ENCODE results near the gene P2RX4. TPM values are rescaled to one million over a fixed set of nuclear protein-coding genes. Genes with fewer than 3 reads are reported as not detected.

P2RX4 gene
- total and polyA plus RNA-seq, 12 donors = 13.3 to 114 (median 34.4) TPM

DNA sequence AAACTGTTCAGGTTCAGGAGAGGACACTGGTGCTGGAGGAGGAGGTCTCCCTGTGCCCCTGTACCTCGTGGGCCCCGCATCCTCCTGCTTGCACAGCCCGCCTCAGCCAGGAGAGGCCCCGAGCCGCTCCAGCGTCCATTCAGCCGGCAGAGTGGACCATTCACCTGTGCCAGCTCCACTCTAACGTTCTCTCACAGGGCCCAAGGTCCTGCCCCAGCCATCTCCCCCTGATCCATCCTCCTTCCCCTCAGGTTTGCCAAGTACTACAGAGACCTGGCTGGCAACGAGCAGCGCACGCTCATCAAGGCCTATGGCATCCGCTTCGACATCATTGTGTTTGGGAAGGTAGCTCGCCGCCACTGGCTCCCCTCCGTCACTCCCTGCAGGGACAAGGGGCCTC is 22.2 kb downstream of the P2RX4 start:
- intact Hi-C loops (cut with DNase I) = no loop called here
- H3K4me3 ChIP-seq = no peak overlapping the region
- no peak overlapping the region for H3K27ac ChIP-seq
- H3K9me3 ChIP-seq (replicated peaks in 1 of 3) = no peaks in the 10 kb centered on the region
- peaks cover 0 to 1% of the 10 kb centered on the region in 2 donors for H3K4me1 ChIP-seq (replicated peaks in 1 of 2)
- WGBS, 4 donors = 85 to 92% (median 89%) methylated on average over 16 of the region's 16 CpGs
- TF ChIP-seq, protein P1, sequence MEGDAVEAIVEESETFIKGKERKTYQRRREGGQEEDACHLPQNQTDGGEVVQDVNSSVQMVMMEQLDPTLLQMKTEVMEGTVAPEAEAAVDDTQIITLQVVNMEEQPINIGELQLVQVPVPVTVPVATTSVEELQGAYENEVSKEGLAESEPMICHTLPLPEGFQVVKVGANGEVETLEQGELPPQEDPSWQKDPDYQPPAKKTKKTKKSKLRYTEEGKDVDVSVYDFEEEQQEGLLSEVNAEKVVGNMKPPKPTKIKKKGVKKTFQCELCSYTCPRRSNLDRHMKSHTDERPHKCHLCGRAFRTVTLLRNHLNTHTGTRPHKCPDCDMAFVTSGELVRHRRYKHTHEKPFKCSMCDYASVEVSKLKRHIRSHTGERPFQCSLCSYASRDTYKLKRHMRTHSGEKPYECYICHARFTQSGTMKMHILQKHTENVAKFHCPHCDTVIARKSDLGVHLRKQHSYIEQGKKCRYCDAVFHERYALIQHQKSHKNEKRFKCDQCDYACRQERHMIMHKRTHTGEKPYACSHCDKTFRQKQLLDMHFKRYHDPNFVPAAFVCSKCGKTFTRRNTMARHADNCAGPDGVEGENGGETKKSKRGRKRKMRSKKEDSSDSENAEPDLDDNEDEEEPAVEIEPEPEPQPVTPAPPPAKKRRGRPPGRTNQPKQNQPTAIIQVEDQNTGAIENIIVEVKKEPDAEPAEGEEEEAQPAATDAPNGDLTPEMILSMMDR (IDR thresholded peaks at IDR 0.05) = no peak
- no peak for TF ChIP-seq POLR2A (IDR thresholded peaks at IDR 0.05)
- H3K36me3 ChIP-seq (replicated peaks in 1 of 2) = peaks cover 0 to 28% of the 10 kb centered on the region in 2 donors
- no peak for DNase-seq
- no peaks in the 10 kb centered on the region for H3K27me3 ChIP-seq

DNA sequence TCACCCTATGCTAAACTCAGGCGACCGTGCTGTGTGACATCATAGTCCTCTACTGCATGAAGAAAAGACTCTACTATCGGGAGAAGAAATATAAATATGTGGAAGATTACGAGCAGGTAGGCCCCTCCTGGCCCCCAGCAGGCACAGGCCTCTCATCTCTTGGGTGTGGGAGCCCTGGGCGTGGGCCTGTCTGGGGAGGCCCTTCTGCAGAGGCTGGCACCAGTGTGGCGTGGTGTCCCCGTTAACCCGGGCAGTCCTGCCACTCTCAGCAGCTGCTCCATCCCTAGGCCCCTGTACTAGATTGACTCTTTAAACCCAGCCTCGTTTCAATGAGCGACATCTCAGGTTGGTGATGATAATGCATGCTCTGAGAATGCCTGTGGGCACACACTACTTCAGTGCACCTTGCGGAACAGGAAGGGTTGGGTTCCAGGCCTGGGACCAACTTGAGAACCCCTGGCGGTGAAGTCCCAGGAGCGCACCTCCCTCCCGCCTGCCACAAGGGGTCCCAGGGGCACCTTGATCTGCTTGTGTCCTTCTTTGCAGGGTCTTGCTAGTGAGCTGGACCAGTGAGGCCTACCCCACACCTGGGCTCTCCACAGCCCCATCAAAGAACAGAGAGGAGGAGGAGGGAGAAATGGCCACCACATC is 23.2 kb downstream of the P2RX4 start:
- intact Hi-C loops (cut with DNase I) = no loop called here
- no peak for DNase-seq
- Histone ChIP-seq H3K9me3 (replicated peaks in 1 of 3) (no peaks in the 10 kb centered on the region), H3K4me1 (replicated peaks in 1 of 2) (peaks cover 0 to 10% of the 10 kb centered on the region in 2 donors), H3K27ac (no peak overlapping the region), H3K27me3 (no peaks in the 10 kb centered on the region), H3K4me3 (no peak overlapping the region), H3K36me3 (replicated peaks in 1 of 2) (peaks cover 0 to 28% of the 10 kb centered on the region in 2 donors)
- TF ChIP-seq, protein P1 (IDR thresholded peaks at IDR 0.05) = no peak
- TF ChIP-seq POLR2A (IDR thresholded peaks at IDR 0.05) = no peak
- WGBS, 4 donors = 90 to 96% (median 95%) methylated on average over 4 to 14 of the region's 14 CpGs

DNA sequence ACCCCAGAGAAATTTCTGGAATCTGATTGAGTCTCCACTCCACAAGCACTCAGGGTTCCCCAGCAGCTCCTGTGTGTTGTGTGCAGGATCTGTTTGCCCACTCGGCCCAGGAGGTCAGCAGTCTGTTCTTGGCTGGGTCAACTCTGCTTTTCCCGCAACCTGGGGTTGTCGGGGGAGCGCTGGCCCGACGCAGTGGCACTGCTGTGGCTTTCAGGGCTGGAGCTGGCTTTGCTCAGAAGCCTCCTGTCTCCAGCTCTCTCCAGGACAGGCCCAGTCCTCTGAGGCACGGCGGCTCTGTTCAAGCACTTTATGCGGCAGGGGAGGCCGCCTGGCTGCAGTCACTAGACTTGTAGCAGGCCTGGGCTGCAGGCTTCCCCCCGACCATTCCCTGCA is 23.7 kb downstream of the P2RX4 start:
- Histone ChIP-seq H3K4me1 (replicated peaks in 1 of 2) (peaks cover 0 to 10% of the 10 kb centered on the region in 2 donors), H3K27me3 (no peaks in the 10 kb centered on the region), H3K4me3 (no peak overlapping the region), H3K36me3 (replicated peaks in 1 of 2) (peaks cover 0 to 26% of the 10 kb centered on the region in 2 donors), H3K9me3 (replicated peaks in 1 of 3) (no peaks in the 10 kb centered on the region), H3K27ac (no peak overlapping the region)
- WGBS, 4 donors = 67 to 95% (median 83%) methylated on average over 1 to 11 of the region's 11 CpGs
- TF ChIP-seq, protein P1 (IDR thresholded peaks at IDR 0.05) = no peak
- no peak for TF ChIP-seq POLR2A (IDR thresholded peaks at IDR 0.05)
- intact Hi-C loops (cut with DNase I) = no loop called here
- no peak for DNase-seq

DNA sequence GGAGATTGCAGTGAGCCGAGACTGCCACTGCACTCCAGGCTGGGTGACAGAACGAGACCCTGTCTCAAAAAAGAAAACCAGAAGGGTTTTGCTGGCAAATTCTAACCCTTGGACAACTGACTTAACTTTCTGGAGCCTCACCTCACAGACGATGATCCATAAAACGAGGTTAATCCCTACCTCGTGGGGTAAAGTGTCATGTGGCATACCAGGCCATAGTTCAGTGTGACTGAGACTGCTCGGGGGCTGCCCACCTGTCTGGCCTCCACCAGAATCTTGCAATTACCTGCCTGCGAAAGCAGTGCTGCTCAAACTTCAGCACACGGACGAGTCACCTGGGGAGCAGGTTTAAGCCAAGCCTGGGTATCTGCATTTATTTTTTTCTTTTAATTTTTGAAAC is 26.8 kb downstream of the P2RX4 start:
- 91 to 94% (median 92%) methylated on average over 9 of the region's 9 CpGs for WGBS, 4 donors
- peaks cover 0 to 10% of the 10 kb centered on the region in 2 donors for H3K4me1 ChIP-seq (replicated peaks in 1 of 2)
- no peaks in the 10 kb centered on the region for H3K27me3 ChIP-seq
- H3K27ac ChIP-seq = no peak overlapping the region
- no peak overlapping the region for H3K4me3 ChIP-seq
- H3K36me3 ChIP-seq (replicated peaks in 1 of 2) = peaks cover 0 to 21% of the 10 kb centered on the region in 2 donors
- TF ChIP-seq, protein P1 (IDR thresholded peaks at IDR 0.05) = no peak
- TF ChIP-seq POLR2A (IDR thresholded peaks at IDR 0.05) = no peak
- no peaks in the 10 kb centered on the region for H3K9me3 ChIP-seq (replicated peaks in 1 of 3)
- intact Hi-C loops (cut with DNase I) = no loop called here
- DNase-seq = no peak

Data from adrenal gland (tissue), 12 donors.